ENCODE measurements around the gene ACTN4. TPM values are rescaled to one million over a fixed set of nuclear protein-coding genes. Genes with fewer than 3 reads are reported as not detected.

ACTN4 gene
- total and polyA plus RNA-seq, 2 of the 4 experiments (the other 2 are of a cell fraction), result 541 to 659 TPM

- peak overlapping the region; percentile 26; the same call in 1 of the 2 replicates for H3K4ac ChIP-seq (ENCODE audit: low read depth, low read length)
- no peak overlapping the region for H4K91ac ChIP-seq (ENCODE audit: insufficient read depth, low read depth, low read length)
- POLR2A ChIA-PET (ENCODE audit: unreplicated experiment), result no interaction called here
- H2BK120ac ChIP-seq (ENCODE audit: low read depth, low read length), result no peak overlapping the region
- H4K8ac ChIP-seq (ENCODE audit: low read depth in 2 of 2, low read length in 2 of 2), result no peak overlapping the region
- H2AK9ac ChIP-seq (replicated peaks; ENCODE audit: low read depth, low read length, poor library complexity), result no peak overlapping the region
- TF ChIP-seq MAFK (IDR thresholded peaks at IDR 0.05; ENCODE audit: low read depth, low read length) (no peak), NFE2L2 (IDR thresholded peaks at IDR 0.05; ENCODE audit: low read depth, low read length) (no peak), SMC3 (IDR thresholded peaks at IDR 0.05; ENCODE audit: low read depth, low read length) (no peak), CTCF (conservative IDR thresholded peaks at IDR 0.05; ENCODE audit: low read depth, low read length) (0 out of 2 replicates have a peak, but pooled peaks have one; percentile 3), CEBPB (IDR thresholded peaks at IDR 0.05; ENCODE audit: low read depth, low read length) (no peak), RAD21 (IDR thresholded peaks at IDR 0.05; ENCODE audit: low read length) (0 out of 2 replicates have a peak, but pooled peaks have one; percentile 2), FOS (IDR thresholded peaks at IDR 0.05; ENCODE audit: low read depth, low read length) (no peak)
- H3K9me3 ChIP-seq (ENCODE audit: control insufficient read depth, insufficient read depth, low read length), result no peaks in the 10 kb centered on the region
- H3K4me3 ChIP-seq (ENCODE audit: insufficient read depth, low read depth, low read length), result no peak overlapping the region
- in situ Hi-C loops (cut with MboI; ENCODE audit: low sequenced_read_pairs), result loop anchor here (25.0 kb wide), 1 partner anchor 403 kb away; no protein-coding TSS in a partner anchor
- H3K56ac ChIP-seq (ENCODE audit: extremely low read depth, insufficient read depth, low read length), result no peak overlapping the region
- H3K14ac ChIP-seq (replicated peaks; ENCODE audit: low read depth, low read length), result peak overlapping the region; percentile 78
- H3K9ac ChIP-seq (ENCODE audit: low read depth, low read length), result no peak overlapping the region
- no peak overlapping the region for H3K23ac ChIP-seq (ENCODE audit: low read depth, low read length)
- H2BK5ac ChIP-seq (ENCODE audit: low read depth, low read length, poor library complexity, severe bottlenecking), result peak overlapping the region; percentile 24
- DNase-seq (peak; percentile 56), ATAC-seq (ENCODE audit: low read depth) (peak; percentile 73)
- no TSS peak for BruUV-seq (replicated peaks)
- dilution Hi-C loops (cut with HindIII; ENCODE audit: low sequenced_read_pairs, unreplicated experiment), result no loop called here
- 80% methylated on average over 1 of the region's 4 CpGs; no CpG with 5 or more reads in 1 of the 2 experiments for WGBS, 2 experiments (ENCODE audit: extremely low coverage in 2 of 2, insufficient read length in 1 of 2)
- no peaks in the 10 kb centered on the region for H3K27me3 ChIP-seq (ENCODE audit: control insufficient read depth, insufficient read depth, low read length)
- H2AFZ ChIP-seq (replicated peaks; ENCODE audit: low read length, poor library complexity), result peak overlapping the region; percentile 32
- intact Hi-C loops (cut with micrococcal nuclease), result no loop called here
- no peak overlapping the region for H2BK15ac ChIP-seq (ENCODE audit: low read depth, low read length)
- H3K18ac ChIP-seq (ENCODE audit: low read depth, low read length), result no peak overlapping the region
- no peak overlapping the region for H3K27ac ChIP-seq (ENCODE audit: insufficient read depth, low read length)
- no peak overlapping the region for H3K4me2 ChIP-seq (ENCODE audit: low read depth, low read length)
- H3K36me3 ChIP-seq (ENCODE audit: control insufficient read depth, insufficient read depth, low read length), result peaks cover 4% of the 10 kb centered on the region
- H2AK5ac ChIP-seq (ENCODE audit: low read depth, low read length), result peak overlapping the region; percentile 70; the same call in 1 of the 2 replicates
- peaks cover 11 to 23% of the 10 kb centered on the region in 2 experiments for H3K79me1 ChIP-seq (ENCODE audit: low read depth in 1 of 2, low read length in 2 of 2)
- CTCF ChIA-PET, result no interaction called here
- 0 out of 2 replicates have a peak, but pooled peaks cover 3% of the 10 kb centered on the region for H3K9me1 ChIP-seq (ENCODE audit: insufficient read depth, low read length)
- H4K5ac ChIP-seq (ENCODE audit: low read depth, low read length), result no peak overlapping the region; the same call in 1 of the 2 replicates
- H3K4me1 ChIP-seq (ENCODE audit: control insufficient read depth, insufficient read depth, low read length), result no peaks in the 10 kb centered on the region
- peaks cover 2% of the 10 kb centered on the region for H4K20me1 ChIP-seq (ENCODE audit: insufficient read depth, low read length)
- H2BK20ac ChIP-seq (ENCODE audit: low read depth, low read length), result no peak overlapping the region
Measured at GRCh38 chr19:38640368-38640767, 7.1 kb upstream of the ACTN4 start.

Measured in IMR-90 (cell line).